GM21381 (cell line): ENCODE results near the gene TSPAN9.

Source experiments
- ATAC-seq: cut with Tn5 transposase; IDR thresholded peaks from one replicate; pipeline ENCODE4 v1.9.1; 2021; ENCODE audit warnings: mild to moderate bottlenecking, moderate library complexity; ENCODE audit not compliant: unreplicated experiment

Gene TSPAN9, protein sequence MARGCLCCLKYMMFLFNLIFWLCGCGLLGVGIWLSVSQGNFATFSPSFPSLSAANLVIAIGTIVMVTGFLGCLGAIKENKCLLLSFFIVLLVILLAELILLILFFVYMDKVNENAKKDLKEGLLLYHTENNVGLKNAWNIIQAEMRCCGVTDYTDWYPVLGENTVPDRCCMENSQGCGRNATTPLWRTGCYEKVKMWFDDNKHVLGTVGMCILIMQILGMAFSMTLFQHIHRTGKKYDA

DNA sequence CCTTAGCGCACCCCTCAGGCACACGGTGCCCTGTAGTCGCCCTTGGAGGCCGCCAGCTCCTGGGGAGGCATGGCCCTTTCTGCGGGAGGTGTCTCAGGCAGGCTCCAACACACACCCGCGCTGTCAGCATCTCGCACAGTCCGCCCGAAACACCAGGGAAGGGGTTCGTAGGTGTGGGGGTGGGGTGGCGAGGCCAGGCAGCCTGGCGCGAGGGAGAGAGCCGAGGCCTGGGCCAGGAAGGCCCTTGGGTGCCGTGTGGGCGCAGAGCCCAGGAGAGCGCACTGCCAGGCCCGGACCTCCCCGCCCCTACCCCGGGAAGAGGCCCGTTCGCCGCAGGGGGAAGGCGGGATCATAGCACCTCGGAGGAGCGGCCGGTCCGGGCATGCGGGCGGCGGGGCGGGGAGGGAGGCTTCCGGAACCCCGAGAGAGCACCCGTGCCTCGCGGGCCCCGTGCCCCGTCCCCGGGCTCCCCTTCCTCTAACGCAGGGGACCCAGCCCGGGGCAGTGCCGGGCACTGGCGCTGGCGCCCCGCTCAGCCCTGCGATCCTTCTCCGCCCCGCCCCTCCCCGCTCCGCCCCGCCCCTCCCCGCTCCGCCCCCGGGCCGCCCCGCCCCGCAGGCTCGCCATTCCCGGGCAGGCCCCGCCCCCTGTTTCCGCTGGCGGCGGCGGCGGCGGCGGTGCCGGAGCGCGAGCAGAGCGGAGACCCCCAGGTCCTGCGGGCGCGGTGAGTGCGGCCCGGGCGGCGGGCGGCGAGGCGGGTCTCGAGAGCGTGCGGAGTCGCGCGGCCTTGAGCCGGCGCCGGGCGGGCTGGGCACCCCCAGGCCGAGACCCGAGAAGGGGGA lies at the start of gene TSPAN9:
Gene TSPAN9 (plus strand): TSS at position 650 of the 842 bp plus-strand sequence. CDS start 123,815 bp downstream, outside the sequence.
- ATAC-seq: no peak

- ATAC-seq: no peak
Observed at GRCh38 chr12:3028108-3028507, 49.1 kb upstream of the TSPAN9 start.

DNA sequence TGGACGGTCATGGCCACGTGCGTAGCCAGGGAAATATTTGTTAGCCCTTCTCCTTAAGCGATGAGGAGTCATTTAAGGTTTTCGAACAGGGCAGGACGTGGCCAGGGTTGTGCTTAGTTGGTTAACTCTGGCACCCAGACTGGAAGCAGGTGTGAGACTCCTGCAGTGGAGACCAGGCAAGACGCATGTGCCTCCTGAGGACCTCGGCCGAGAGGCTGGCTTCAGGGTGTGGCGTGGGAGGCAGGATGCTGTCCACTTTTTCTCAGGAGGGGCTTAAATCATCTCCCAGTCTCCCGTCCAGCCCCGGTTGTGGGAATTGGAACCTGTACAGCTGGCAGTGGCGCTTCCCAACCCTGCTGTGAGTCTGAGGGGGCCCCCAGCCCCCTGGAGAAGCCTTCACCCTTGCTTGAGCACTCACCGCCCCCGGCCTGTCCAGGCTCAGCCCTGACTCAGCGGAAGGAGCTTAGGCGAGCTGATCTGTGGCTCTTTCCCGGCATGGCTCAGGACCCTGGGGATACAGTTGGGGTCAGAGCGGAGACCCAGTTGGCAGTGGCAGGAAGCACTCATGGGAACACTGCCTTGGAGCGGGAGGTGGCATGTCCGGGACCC lies 46.3 kb upstream of the TSPAN9 start:
- no peak for ATAC-seq

DNA sequence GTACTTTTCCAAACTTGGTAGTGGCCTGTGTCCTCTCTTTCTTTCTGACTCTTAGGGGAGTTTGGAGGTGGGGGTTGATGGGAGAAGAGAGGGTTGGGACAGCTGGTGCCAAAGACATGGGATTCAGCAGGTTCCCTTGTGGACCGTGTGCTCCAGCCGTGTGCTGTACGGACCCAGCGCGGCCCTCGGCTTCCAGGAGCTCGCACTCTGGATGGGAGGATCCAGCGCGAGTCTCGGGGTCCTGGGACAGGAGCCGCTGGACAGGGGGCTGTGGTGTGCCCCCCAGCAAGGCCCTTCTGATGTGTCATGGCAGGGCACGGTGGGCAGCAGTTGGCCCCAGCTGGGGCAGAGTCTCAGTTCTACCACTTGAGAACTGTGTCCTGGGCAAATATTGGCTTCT lies 45.0 kb upstream of the TSPAN9 start:
- ATAC-seq: no peak

DNA sequence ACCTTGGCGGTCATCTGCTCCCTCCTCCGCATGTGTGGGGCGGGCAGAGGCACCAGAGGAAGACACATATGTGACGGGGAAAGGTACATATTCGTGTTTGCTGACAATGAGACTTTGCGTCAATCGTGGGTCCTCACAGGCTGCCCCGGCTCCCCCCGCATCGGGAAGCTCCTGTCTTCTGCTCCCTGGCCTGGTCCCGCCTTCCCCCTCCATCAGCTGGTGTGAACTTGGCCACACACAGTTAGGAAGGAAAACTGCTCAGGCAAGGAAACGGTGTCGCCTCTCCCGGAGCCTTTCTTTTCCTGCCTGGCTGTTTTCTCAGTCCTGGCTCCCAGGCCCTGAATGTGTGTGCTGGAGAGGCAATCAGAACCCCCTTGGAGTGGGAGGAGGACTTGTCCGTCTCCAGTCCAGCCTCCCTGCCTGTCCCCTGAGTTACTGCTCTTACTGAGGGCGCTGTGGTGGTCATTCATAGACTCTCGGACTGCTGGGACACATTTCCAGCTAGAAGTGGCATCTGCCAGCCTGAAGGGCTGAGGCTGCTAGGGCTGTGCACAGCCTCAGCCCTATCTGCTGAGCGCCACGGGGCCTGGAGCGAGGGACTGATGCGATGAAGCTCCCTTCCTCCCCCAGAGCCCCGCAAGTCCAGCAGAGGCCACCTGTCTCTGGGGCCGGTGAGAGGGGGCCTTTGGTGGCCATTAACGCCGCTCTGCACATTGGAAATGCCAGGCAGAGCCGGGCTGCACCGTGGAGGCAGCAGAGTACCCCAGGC lies 44.2 kb upstream of the TSPAN9 start:
- no peak for ATAC-seq

- ATAC-seq: no peak
Observed at GRCh38 chr12:3033539-3033867, 43.7 kb upstream of the TSPAN9 start.

DNA sequence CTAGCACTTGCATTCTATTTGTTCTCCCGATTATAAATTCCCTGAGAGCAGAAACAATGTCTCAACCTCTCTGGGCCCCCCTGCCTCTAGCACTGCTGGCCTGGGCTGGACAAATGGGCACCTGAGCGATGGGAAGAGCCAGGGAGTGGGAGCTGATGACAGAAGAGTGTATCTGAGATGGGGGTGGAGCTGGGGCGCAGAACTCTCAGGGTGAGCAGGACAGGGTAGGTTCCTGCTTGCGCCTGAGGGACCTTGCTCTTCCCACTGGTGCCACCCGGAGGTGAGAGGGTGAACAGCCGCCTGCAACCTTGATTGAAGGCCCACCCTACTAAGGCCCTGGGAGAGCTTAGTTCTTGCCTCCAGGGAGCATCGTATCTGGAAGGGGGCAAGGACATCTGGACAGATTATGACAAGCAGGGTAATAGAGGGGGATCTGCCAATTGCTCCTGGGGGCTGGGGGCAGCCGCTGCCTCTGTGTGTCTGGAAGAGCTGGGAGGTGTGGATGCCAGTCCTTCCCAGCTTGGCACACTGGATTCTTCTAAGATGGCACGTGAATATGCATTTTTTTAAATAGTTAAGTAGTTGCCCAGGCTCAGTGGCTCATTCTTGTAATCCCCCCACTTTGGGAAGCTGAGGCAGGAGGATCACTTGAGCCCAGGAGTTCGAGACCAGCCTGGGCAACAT lies 43.0 kb upstream of the TSPAN9 start:
- no peak for ATAC-seq

DNA sequence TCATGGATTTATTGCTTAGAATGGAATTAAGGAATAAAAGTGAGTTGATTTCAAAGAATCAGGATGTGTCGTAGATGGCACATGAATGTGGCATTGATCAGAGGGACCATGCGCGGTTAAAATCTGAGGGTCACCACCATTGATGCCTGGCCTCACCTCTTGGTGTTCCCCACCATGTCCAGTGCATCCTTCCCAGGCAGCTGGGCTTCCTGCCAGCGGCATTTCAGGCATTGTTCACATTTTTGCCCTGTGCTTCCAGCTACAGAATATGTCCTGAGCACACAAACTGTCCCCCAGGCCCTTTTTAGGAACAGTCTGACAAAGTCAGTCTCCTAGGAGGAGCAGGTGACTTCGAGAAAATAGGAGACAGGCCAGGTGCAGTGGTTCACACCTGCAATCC lies 42.0 kb upstream of the TSPAN9 start:
- no peak for ATAC-seq

GRCh38 chr12:3035815-3036702 lies 41.1 kb upstream of the TSPAN9 start:
- ATAC-seq: no peak

DNA sequence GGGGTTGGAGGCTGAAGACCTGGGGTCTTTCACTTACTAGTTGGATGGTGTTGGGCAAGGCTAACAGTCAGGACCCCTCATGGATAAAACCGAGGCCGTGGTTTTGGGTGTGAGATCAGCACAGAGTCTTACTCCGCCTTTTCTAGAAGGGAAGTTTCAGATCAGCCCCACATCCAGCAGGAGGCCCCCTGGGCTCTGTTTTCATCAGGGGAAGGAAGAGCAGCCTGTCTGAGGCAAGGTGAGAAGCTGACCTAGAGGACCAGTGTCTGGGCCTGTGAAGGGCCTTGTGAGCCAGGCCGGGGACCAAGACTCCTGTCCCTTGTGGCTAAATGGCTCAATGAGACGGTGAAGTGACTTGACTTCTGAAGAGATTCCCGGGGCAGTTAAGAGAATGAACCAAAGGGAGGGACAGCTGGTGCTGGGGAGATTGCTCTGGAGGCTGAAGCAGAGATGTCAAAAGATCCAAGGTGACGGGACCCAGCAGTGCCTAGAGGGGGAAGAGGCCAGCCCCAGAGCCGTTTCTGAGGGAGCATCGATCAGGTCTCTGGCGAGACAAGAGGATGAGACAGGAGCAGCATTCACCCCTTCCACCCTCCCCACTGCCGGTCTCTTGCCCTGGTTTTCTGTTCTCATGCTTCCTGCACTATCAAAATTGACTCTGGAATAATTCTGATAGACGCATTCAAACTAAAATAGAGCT lies 40.1 kb upstream of the TSPAN9 start:
- ATAC-seq: no peak

DNA sequence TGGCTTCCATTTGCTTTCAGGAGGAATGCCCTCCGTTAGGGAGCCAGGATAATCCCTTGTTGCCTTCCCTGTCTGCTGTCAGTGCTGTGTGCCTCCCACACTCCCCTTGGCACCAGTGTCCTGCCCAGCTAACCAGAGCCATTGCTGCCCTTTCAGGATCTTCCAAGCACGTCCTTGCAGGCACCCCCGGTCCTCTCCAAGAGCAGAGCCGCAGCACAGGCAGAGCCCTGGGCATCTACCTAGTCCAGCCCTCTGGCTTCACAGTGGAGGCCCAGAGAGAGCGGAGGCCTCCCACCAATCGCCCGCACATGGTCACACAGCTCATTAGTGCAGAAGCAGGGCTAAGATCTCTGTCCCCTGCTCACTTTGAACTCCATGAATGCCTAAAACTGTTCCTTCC lies 39.0 kb upstream of the TSPAN9 start:
- ATAC-seq: no peak

DNA sequence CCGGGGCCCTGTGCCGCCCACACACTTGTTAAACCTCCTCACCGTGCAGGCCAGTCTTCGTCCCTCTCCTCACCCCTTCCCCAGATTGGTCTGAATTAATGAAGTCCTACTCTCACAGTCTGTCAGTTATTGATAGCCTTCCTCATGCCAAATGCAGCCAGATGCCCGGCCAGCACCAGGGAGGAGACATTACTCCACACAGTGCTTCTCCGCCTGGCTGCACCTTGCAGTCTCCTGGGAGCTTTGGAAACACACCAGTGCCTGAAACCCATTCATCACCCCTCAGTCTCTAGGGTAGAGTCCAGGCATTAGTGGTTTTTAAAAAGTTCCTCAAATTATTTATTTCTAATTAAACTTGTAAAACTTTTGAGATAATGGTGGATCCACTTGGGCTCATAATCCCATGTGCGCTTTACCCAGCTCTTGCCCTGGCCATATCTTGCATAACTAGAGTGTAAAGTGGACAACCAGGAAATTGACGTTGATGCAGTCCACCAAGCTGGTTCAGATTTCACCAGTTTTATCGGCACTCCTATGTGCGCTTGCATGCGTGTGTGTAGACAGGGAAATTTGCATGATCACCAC lies 38.2 kb upstream of the TSPAN9 start:
- no peak for ATAC-seq

DNA sequence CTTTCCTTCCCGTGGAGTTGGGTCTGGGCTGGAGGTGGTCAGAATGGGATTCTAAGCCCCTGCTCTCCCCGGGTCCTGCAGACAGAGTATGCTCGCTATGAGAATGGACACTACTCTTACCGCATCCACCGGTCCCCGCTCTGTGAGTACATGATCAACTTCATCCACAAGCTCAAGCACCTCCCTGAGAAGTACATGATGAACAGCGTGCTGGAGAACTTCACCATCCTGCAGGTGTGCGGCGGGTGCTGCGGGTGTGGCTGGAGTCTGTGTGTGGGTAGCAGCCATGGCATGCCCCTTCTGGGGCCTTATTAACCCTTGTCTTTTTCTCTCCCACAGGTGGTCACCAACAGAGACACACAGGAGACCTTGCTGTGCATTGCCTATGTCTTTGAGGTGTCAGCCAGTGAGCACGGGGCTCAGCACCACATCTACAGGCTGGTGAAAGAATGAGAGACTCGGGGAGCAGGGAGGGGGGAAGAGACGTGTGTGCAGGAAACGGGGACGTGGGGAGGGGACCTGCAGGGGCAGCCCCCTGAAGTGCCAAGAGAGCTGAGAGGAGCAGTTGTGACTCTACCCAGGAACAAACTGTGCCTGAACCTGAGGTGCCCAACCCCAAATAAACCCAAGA lies 37.0 kb upstream of the TSPAN9 start:
- no peak for ATAC-seq

DNA sequence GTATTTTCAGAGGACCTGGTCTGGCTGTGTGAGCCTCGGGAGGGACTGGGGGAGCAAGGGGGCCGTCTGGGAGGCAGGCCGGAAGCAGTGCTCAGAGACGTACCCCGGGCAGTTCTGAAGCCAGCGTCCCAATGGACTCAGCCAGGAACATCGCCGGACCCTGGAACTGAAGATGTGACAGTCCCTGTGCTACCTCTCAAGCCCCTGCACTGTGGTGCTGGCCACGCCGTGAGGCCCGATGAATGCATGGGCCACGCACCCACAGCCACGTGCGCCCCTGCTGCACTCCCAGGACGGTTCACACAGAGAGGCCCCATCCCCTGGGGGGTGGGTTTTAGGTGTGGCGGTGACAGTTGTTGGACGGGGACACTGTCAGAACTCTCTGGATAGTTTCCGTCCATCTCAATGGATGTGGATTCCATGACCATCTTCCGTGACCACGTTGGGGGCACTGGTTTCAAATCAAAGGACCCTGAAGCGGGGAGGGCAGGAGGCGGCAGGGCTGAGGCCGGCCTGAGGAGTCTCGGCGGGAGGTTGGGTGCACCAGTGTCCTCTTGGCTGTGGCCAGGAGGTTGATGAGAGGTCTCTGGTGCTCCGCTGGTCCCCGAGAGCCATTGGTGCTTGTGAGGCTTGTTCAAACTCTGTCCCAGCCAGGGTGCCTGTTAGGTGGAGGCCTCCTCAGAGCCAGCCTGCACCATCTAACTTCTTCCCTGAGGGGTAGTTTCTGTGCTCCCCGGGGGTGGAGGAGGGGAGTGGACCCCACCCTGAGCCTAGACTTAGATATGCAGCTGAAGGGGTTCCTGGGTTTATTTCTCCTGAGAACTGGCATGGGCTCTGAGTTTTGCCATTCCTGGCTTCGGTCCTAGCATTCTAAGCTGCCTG lies 36.3 kb upstream of the TSPAN9 start:
- no peak for ATAC-seq

DNA sequence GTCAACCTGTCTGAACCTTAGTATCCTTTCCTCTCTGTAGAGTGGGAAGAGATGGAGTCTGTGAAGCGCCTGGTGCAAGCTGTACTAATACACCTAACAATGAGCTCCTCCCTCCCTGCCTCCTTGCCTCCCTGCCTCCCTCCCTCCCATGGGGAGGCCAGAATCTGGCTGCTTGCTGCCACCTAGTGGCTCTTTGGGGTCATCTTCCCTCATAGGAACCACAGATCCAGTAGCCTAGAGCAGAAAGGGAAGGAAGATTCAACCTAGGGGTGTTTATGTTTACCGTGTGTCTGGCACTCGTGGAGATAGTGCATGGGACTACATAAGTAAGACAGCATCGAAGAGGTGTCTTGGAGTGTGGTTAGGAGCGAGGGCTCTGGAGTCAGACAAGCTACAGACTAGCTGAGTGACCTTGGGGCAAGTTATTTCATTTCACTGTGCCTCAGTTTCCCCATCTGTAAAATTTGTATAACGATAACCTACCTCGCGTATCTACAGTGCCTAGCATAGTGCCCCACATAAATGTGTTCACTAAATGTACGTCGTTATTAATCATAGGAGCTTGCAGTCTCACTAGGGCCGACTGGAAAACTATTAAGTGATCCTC lies 35.5 kb upstream of the TSPAN9 start:
- no peak for ATAC-seq

GRCh38 chr12:3042394-3042793 lies 34.8 kb upstream of the TSPAN9 start:
- no peak for ATAC-seq

GRCh38 chr12:3042826-3043225 lies 34.4 kb upstream of the TSPAN9 start:
- ATAC-seq: no peak
